D341Med (cell line): ENCODE data around the gene GPC3.

Experiments
- DNase-seq: peaks from one replicate; pipeline ENCODE4 v3.0.0; 2012; ENCODE audit warnings: low spot score

Gene GPC3

GRCh38 chrX:133601116-133601515 is 384.3 kb downstream of the GPC3 start:
- no peak for DNase-seq

GRCh38 chrX:133600536-133600935 is 384.9 kb downstream of the GPC3 start:
- no peak for DNase-seq

- DNase-seq: no peak
Observed at GRCh38 chrX:133598601-133599335, 386.6 kb downstream of the GPC3 start.

- DNase-seq: no peak
Observed at GRCh38 chrX:133594156-133594555, 391.2 kb downstream of the GPC3 start.

- DNase-seq: no peak
Observed at GRCh38 chrX:133593531-133593930, 391.9 kb downstream of the GPC3 start.

- no peak for DNase-seq
Observed at GRCh38 chrX:133590703-133591505, 394.5 kb downstream of the GPC3 start.

GRCh38 chrX:133588827-133589226 is 396.6 kb downstream of the GPC3 start:
- no peak for DNase-seq

- DNase-seq: no peak
Observed at GRCh38 chrX:133587818-133588217, 397.6 kb downstream of the GPC3 start.

GRCh38 chrX:133587071-133587470 is 398.3 kb downstream of the GPC3 start:
- DNase-seq: no peak

GRCh38 chrX:133586443-133586842 is 399.0 kb downstream of the GPC3 start:
- no peak for DNase-seq

GRCh38 chrX:133583825-133584224 is 401.6 kb downstream of the GPC3 start:
- no peak for DNase-seq

- DNase-seq: no peak
Observed at GRCh38 chrX:133580625-133581024, 404.8 kb downstream of the GPC3 start.

- DNase-seq: no peak
Observed at GRCh38 chrX:133579631-133580030, 405.8 kb downstream of the GPC3 start.

GRCh38 chrX:133576876-133577275 is 408.5 kb downstream of the GPC3 start:
- no peak for DNase-seq

- DNase-seq: no peak
Observed at GRCh38 chrX:133575501-133576136, 409.8 kb downstream of the GPC3 start.

- no peak for DNase-seq
Observed at GRCh38 chrX:133574716-133575115, 410.7 kb downstream of the GPC3 start.

GRCh38 chrX:133570549-133570948 is 414.8 kb downstream of the GPC3 start:
- no peak for DNase-seq

- DNase-seq: no peak
Observed at GRCh38 chrX:133569217-133569616, 416.2 kb downstream of the GPC3 start.

GRCh38 chrX:133568109-133568508 is 417.3 kb downstream of the GPC3 start:
- no peak for DNase-seq

- DNase-seq: no peak
Observed at GRCh38 chrX:133566876-133567275, 418.5 kb downstream of the GPC3 start.

GRCh38 chrX:133563705-133564104 is 421.7 kb downstream of the GPC3 start:
- no peak for DNase-seq

- DNase-seq: no peak
Observed at GRCh38 chrX:133561251-133561650, 424.1 kb downstream of the GPC3 start.

- no peak for DNase-seq
Observed at GRCh38 chrX:133559909-133560308, 425.5 kb downstream of the GPC3 start.
